Measurements from ENCODE around the gene KRT15. TPM values are rescaled to one million over a fixed set of nuclear protein-coding genes. Genes with fewer than 3 reads are reported as not detected.

Gene KRT15
- total RNA-seq, 4 donors from 2014 or later, result 802 to 1,380 (median 1,140) TPM

DNA sequence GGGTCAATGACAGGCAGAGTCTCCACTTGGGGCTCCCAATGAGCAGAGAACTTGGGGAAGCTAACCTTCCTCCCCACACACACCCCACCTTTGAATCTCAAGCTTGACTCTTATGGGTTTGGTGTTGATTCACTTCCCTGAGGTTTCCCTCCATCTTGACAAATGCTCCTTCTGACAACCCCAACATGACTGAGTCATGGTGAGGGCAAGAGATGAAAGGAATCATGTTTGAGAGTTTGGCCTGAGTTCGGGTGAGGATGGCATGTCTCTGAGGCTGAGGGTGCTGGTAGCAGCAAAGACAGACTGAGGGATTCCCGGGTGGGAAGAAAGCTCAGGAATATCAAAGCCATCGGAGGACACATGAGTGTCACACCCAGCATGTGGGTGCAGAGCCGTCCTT, 34.5 kb upstream of the KRT15 start:
- no peak for DNase-seq (ENCODE audit: low spot score in 2 of 2)
- 71 to 84% methylated on average over 4 of the region's 4 CpGs for WGBS, 2 donors
- H3K4me3 ChIP-seq (ENCODE audit: low read depth, poor library complexity, severe bottlenecking), result no peak overlapping the region
- intact Hi-C loops (cut with DNase I; ENCODE audit: low total_unique reads), result loop anchor here (10.0 kb wide), 1 partner anchor 92 kb away; no protein-coding TSS in a partner anchor
- TF ChIP-seq POLR2A (IDR thresholded peaks at IDR 0.05), result no peak
- TF ChIP-seq, protein P1, sequence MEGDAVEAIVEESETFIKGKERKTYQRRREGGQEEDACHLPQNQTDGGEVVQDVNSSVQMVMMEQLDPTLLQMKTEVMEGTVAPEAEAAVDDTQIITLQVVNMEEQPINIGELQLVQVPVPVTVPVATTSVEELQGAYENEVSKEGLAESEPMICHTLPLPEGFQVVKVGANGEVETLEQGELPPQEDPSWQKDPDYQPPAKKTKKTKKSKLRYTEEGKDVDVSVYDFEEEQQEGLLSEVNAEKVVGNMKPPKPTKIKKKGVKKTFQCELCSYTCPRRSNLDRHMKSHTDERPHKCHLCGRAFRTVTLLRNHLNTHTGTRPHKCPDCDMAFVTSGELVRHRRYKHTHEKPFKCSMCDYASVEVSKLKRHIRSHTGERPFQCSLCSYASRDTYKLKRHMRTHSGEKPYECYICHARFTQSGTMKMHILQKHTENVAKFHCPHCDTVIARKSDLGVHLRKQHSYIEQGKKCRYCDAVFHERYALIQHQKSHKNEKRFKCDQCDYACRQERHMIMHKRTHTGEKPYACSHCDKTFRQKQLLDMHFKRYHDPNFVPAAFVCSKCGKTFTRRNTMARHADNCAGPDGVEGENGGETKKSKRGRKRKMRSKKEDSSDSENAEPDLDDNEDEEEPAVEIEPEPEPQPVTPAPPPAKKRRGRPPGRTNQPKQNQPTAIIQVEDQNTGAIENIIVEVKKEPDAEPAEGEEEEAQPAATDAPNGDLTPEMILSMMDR (IDR thresholded peaks at IDR 0.05), result no peak

DNA sequence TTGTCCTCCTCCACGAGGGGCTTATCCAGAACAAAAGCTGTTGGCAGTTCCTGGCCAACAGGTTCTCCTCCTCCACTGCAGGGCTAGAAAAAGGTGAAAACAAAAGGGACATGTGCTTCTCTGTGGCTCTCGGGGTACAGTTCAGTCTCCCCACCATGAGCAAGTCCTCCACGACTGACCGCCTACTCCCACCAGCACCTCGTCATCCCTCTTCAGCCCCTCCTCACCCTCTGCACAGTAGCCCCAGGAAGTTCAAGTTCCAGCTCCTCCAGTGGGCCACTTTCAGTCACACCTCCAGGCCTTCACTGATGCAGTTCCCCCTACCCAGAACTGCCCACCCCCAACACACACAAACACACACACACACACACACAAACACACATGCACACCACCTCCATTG, 33.8 kb upstream of the KRT15 start:
- no peak for TF ChIP-seq POLR2A (IDR thresholded peaks at IDR 0.05)
- TF ChIP-seq, protein P1 (IDR thresholded peaks at IDR 0.05), result no peak
- DNase-seq (ENCODE audit: low spot score in 2 of 2), result no peak
- no peak overlapping the region for H3K4me3 ChIP-seq (ENCODE audit: low read depth, poor library complexity, severe bottlenecking)
- 92% methylated on average over 5 of the region's 5 CpGs for WGBS, 2 donors
- intact Hi-C loops (cut with DNase I; ENCODE audit: low total_unique reads), result loop anchor here (10.0 kb wide), 1 partner anchor 92 kb away; no protein-coding TSS in a partner anchor

DNA sequence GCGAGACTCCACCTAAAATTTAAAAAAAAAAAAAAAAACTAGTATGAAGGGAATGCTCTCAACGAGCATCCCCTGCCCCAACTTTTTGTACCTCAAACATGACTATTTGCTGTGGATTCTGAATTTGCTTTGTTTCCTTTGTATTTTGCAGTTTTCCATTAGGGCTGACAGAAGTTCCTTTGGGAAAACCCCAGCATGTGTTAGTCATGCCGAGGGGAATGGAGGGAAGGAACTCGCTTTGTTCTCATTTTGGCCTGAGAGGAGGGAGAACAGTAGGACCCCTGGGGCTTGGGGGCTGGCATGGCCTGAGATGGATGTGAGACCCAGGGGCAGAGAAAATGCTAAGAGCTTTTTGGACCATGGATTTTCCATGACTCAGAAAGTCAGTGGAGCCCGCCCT, 32.7 kb upstream of the KRT15 start:
- no peak overlapping the region for H3K4me3 ChIP-seq (ENCODE audit: low read depth, poor library complexity, severe bottlenecking)

DNA sequence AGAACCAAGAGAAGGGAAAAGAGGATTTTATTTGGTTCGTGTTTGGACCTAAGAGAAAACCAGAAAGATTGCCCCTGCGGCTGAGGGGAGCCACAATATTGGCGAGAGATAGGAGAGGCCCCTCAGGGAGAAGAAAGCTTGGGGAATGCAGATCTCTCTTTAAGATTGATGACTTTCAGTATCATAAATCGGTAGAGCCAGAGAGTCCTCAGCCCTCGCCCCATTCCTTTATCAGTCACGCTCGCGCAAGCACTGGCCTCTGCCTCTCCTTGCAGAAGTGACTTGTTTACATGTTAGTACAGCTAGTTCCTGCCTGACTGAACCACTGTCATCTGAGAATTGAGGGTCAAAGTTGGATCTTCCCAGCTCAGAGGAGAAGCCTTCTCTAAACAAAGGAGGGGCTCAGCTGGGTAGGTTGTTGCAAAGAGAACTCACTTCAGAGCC, 30.9 kb upstream of the KRT15 start:
- 47 to 65% methylated on average over 8 of the region's 8 CpGs for WGBS, 2 donors
- DNase-seq (ENCODE audit: low spot score in 2 of 2), result no peak
- intact Hi-C loops (cut with DNase I; ENCODE audit: low total_unique reads), result loop anchor here (5.0 to 10.0 kb wide), 3 partner anchors 95 to 745 kb away; no protein-coding TSS in a partner anchor
- no peak overlapping the region for H3K4me3 ChIP-seq (ENCODE audit: low read depth, poor library complexity, severe bottlenecking)
- TF ChIP-seq, protein P1 (IDR thresholded peaks at IDR 0.05), result no peak
- TF ChIP-seq POLR2A (IDR thresholded peaks at IDR 0.05), result no peak

More for the DNA sequence above, 32.7 kb upstream of the KRT15 start:
- TF ChIP-seq POLR2A (IDR thresholded peaks at IDR 0.05), result no peak
- TF ChIP-seq, protein P1 (IDR thresholded peaks at IDR 0.05), result no peak
- DNase-seq (ENCODE audit: low spot score in 2 of 2), result no peak
- WGBS, 2 donors, result 60 to 65% methylated on average over 5 of the region's 5 CpGs
- intact Hi-C loops (cut with DNase I; ENCODE audit: low total_unique reads), result loop anchor here (10.0 kb wide), 1 partner anchor 93 kb away; no protein-coding TSS in a partner anchor

DNA sequence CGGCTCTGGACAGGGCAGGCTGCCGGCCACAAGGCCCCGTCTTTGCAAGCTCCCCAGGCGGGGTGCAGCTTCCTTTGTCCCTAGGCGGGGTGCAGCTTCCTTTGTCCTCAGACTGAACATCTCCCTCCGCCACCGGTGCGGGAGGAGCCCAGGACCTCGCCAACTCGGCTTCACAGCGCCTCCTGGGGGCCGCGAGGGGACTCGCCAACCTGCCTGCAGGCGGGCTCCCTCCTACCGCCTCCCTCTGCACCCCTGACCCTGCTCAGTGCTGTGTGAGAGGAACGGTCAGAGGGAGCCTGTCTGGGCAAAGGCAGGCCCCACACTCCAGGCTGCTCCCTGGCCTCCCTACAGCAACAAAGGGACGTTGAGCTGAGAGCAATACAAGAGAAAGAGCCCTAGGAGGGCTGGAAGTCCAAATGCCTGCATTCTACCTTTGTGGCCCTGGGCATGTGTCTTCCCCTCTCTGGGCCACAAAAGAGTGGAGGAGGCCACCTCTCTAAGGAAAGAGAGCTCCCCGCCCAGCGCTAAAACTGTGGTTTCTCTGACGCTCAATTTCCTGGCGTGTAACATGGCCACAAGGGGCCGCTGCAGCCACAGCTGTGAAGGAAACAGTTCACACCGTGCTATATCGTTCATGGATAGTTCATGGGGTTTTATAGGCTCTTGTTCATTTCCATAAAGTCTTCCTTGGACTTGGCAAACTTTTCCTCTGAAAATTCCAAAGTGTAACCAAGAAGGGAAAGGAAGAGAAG, 30.3 kb upstream of the KRT15 start:
- TF ChIP-seq POLR2A (IDR thresholded peaks at IDR 0.05), result no peak
- TF ChIP-seq, protein P1 (IDR thresholded peaks at IDR 0.05), result peak in 1 of 3 donors; percentile 67
- peak; percentile 71 to 96 for DNase-seq (ENCODE audit: low spot score in 2 of 2)
- intact Hi-C loops (cut with DNase I; ENCODE audit: low total_unique reads), result loop anchor here (5.0 to 10.0 kb wide), 2 partner anchors 642 to 744 kb away; no protein-coding TSS in a partner anchor
- WGBS, 2 donors, result 0 to 1% methylated on average over 16 to 24 of the region's 25 CpGs
- H3K4me3 ChIP-seq (ENCODE audit: low read depth, poor library complexity, severe bottlenecking), result no peak overlapping the region

Measured in lower leg skin (tissue), 4 donors.